CD14-positive monocyte (primary cell): Measurements from ENCODE around the gene SERPING1. TPM values are rescaled to one million over a fixed set of nuclear protein-coding genes. Genes with fewer than 3 reads are reported as not detected.

Experiments used
- DNase-seq, 3 donors: peaks; one replicate each; pipeline ENCODE4 v3.0.0-alpha.2; 2011 to 2022
- H2AFZ ChIP-seq: 2 replicates; pipeline ENCODE4 v1.6.0; 2012; ENCODE audit warnings: mild to moderate bottlenecking, low read depth, low read length, inconsistent platforms; ENCODE audit not compliant: insufficient read depth, poor library complexity, severe bottlenecking
- H3K27ac ChIP-seq, 2 donors: 1 replicate in 1 of 2; 2 replicates in 1 of 2; pipeline ENCODE4 v1.5.1; 2012 to 2013; ENCODE audit warnings: low read length in 2 of 2, control low read depth in 1 of 2, inconsistent platforms in 1 of 2, low read depth in 1 of 2, mild to moderate bottlenecking in 1 of 2
- H3K27me3 ChIP-seq, 2 donors: one replicate each; pipeline versions ENCODE4 v1.6.0 to v1.6.1; 2011 to 2013; ENCODE audit warnings: low read length in 2 of 2; ENCODE audit not compliant: control insufficient read depth in 2 of 2, insufficient read depth in 2 of 2
- H3K36me3 ChIP-seq, 2 donors: replicated peaks in 1 of 2; 1 replicate in 1 of 2; 2 replicates in 1 of 2; pipeline versions ENCODE4 v1.5.1 to v1.6.1; 2012 to 2013; ENCODE audit warnings: low read length in 2 of 2, control low read depth in 1 of 2, inconsistent platforms in 1 of 2, mild to moderate bottlenecking in 1 of 2; ENCODE audit not compliant: insufficient read depth in 2 of 2, control insufficient read depth in 1 of 2
- H3K4me1 ChIP-seq, 2 donors: 1 replicate in 1 of 2; 2 replicates in 1 of 2; pipeline versions ENCODE4 v1.5.1 to v1.6.1; 2012 to 2013; ENCODE audit warnings: low read length in 2 of 2, control low read depth in 1 of 2, inconsistent platforms in 1 of 2, mild to moderate bottlenecking in 1 of 2, moderate library complexity in 1 of 2; ENCODE audit not compliant: insufficient read depth in 2 of 2, control insufficient read depth in 1 of 2
- H3K4me2 ChIP-seq: replicated peaks from 2 replicates; pipeline ENCODE3; 2012; ENCODE audit warnings: low read length, moderate library complexity, mild to moderate bottlenecking; ENCODE audit not compliant: poor library complexity, severe bottlenecking; ENCODE audit errors: extremely low read depth
- H3K4me3 ChIP-seq, 3 experiments: fragments of 200-600 bp in 1 of 3; sonication (generic) in 1 of 3; replicated peaks in 1 of 3; 1 replicate in 2 of 3; 2 replicates in 1 of 3; pipeline ENCODE4 v1.5.1; 2011 to 2013; ENCODE audit warnings: low read length in 3 of 3, mild to moderate bottlenecking in 3 of 3, control low read depth in 2 of 3, low read depth in 2 of 3, inconsistent platforms in 1 of 3, moderate library complexity in 1 of 3
- H3K79me2 ChIP-seq: 2 replicates; pipeline ENCODE4 v1.6.0; 2012; ENCODE audit warnings: mild to moderate bottlenecking, control low read depth, inconsistent platforms, low read length, moderate library complexity; ENCODE audit not compliant: insufficient read depth
- H3K9ac ChIP-seq: 2 replicates; pipeline ENCODE4 v1.6.0; 2017; ENCODE audit warnings: low read length, mild to moderate bottlenecking; ENCODE audit not compliant: insufficient read depth, poor library complexity, severe bottlenecking
- H3K9me3 ChIP-seq, 2 donors: replicated peaks in 1 of 2; 1 replicate in 1 of 2; 2 replicates in 1 of 2; pipeline versions ENCODE4 v1.5.1 to v1.6.1; 2012 to 2013; ENCODE audit warnings: low read length in 2 of 2, control low read depth in 1 of 2; ENCODE audit not compliant: control insufficient read depth in 1 of 2, insufficient read depth in 1 of 2
- H4K20me1 ChIP-seq: 2 replicates; pipeline ENCODE4 v1.6.0; 2012; ENCODE audit warnings: mild to moderate bottlenecking, low read length, control low read depth, moderate library complexity; ENCODE audit not compliant: insufficient read depth
- H3K27ac Mint-ChIP-seq, 7 donors: one replicate each; pipeline ENCODE4 v1.8.0; 2020; ENCODE audit warnings: mild to moderate bottlenecking in 7 of 7, mixed read lengths in 7 of 7, moderate library complexity in 6 of 7, inconsistent platforms in 2 of 7
- H3K27me3 Mint-ChIP-seq, 3 donors: one replicate each; pipeline ENCODE4 v1.8.0; 2021 to 2022; ENCODE audit warnings: low read depth in 3 of 3, mild to moderate bottlenecking in 3 of 3, mixed read lengths in 3 of 3, moderate library complexity in 3 of 3, inconsistent platforms in 1 of 3
- H3K36me3 Mint-ChIP-seq, 2 donors: one replicate each; pipeline ENCODE4 v1.8.0; 2020; ENCODE audit warnings: mixed read lengths in 2 of 2, inconsistent platforms in 1 of 2, mild to moderate bottlenecking in 1 of 2
- H3K4me1 Mint-ChIP-seq: one replicate; pipeline ENCODE4 v1.8.0; 2020; ENCODE audit warnings: mild to moderate bottlenecking, mixed read lengths
- H3K4me3 Mint-ChIP-seq, 2 donors: one replicate each; pipeline ENCODE4 v1.8.0; 2020; ENCODE audit warnings: mild to moderate bottlenecking in 2 of 2, mixed read lengths in 2 of 2, moderate library complexity in 1 of 2
- H3K9me3 Mint-ChIP-seq, 7 donors: one replicate each; pipeline ENCODE4 v1.8.0; 2020 to 2022; ENCODE audit warnings: mixed read lengths in 7 of 7, mild to moderate bottlenecking in 6 of 7, moderate library complexity in 6 of 7, inconsistent platforms in 2 of 7
- WGBS: methylation state at CpG from one replicate; pipeline ENCODE4 v1.1.5; 2013; ENCODE audit warnings: missing lambda C conversion rate; ENCODE audit not compliant: insufficient coverage; 5-methylcytosine and 5-hydroxymethylcytosine counted together
- intact Hi-C, 2 donors: fragments of 100-400 bp; cut with micrococcal nuclease; formaldehyde crosslinking; loops; one replicate each; pipeline versions ENCODE4 v1.15.0 to v1.15.1; 2023
- polyA plus RNA-seq, 3 donors: library from polyadenylated mRNA; depleted of rRNA in 1 of 3; unstranded in 2 of 3; stranded (reverse) in 1 of 3; fragments of 300-500 nt in 2 of 3; fragments of >200 nt in 1 of 3; fragmentation: Illumina TruSeq in 2 of 3; gene quantifications; 1 replicate in 2 of 3; 2 replicates in 1 of 3; pipeline ENCODE4 v1.2.3, GENCODE V29; 2012 to 2021
- TF ChIP-seq, protein P1 (sequence below): fragments of 200-600 bp; IDR thresholded peaks from one replicate; pipeline ENCODE4 v1.8.0; 2022; ENCODE audit warnings: antibody characterized with exemption, mild to moderate bottlenecking

The SERPING1 gene
- polyA plus RNA-seq, 3 donors, result 7.3 to 10.8 (median 8.5) TPM

DNA sequence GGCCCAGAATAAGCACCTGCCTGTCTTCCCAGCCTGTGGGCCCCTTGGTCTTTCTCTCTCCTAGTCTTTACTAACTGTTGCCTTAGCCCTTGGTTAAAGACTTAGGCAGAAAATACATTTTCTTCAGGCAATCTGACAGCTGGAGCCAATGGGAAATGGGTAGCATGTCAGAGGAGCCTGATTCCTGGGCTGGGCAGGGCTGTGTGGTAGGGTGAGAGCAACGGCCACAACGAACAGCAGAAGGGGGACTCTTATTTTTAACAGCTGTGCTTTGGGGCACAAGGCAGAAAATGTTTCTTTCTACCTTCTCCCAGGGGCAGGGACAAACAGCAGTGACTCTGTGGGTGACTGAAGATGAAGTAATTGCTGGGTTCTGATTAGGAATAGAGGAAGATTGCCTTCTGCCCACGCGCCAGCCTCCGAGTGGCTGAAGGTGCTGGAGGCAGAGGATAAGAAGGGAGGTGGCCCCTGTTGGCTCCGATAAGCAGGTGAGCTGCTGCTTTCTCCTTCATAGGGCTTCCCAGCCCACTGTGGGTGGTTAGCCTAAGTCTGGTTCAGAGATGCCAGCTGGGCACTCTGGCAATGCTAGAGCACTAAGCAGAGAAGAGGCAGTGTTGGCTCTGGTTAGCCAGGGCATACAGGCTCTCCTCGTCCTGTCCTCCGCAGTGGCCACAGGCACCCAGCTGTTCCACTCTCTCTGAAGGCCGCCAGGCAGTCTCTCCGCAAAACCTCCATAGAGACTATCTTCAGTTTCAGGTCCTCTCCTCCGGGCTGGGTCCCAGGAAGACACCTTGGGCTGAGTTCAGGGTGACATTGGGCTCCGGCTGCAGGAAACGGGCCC is 50.7 kb downstream of the SERPING1 start:
- WGBS, result 3% methylated on average over 11 of the region's 13 CpGs

More for the DNA sequence above, 50.7 kb downstream of the SERPING1 start:
- intact Hi-C loops, result loop anchor here (2.0 to 10.0 kb wide), 3 partner anchors 81 to 293 kb away; partner anchors contain the start of gene UBE2L6 (in 1 of the 2)
- Histone ChIP-seq H3K4me1 (peaks cover 53% of the 10 kb centered on the region in 2 donors), H3K4me3 (peak overlapping the region in 1 of 3 experiments; percentile 63), H4K20me1 (no peaks in the 10 kb centered on the region), H3K79me2 (no peaks in the 10 kb centered on the region), H3K9me3 (peaks cover 3 to 17% of the 10 kb centered on the region in 2 donors), H2AFZ (no peak overlapping the region), H3K36me3 (no peaks in the 10 kb centered on the region), H3K4me2 (no peak overlapping the region), H3K27ac (peak overlapping the region in 1 of 2 donors; percentile 3), H3K27me3 (peaks cover 42 to 46% of the 10 kb centered on the region in 2 donors), H3K9ac (no peak overlapping the region)
- H3K9me3 Mint-ChIP-seq, result peaks cover 0 to 20% (median 17%) of the 10 kb centered on the region in 7 donors
- H3K27me3 Mint-ChIP-seq, result peaks cover 55 to 69% (median 61%) of the 10 kb centered on the region in 3 donors
- DNase-seq, result peak; percentile 26 to 59 (median 45)
- H3K4me1 Mint-ChIP-seq, result peaks cover 73% of the 10 kb centered on the region
- peak overlapping the region in 6 of 7 donors; percentile 32 to 89 (median 78) for H3K27ac Mint-ChIP-seq
- peak overlapping the region; percentile 75 to 91 for H3K4me3 Mint-ChIP-seq
- H3K36me3 Mint-ChIP-seq, result peaks cover 0 to 23% of the 10 kb centered on the region in 2 donors
- TF ChIP-seq, protein P1, sequence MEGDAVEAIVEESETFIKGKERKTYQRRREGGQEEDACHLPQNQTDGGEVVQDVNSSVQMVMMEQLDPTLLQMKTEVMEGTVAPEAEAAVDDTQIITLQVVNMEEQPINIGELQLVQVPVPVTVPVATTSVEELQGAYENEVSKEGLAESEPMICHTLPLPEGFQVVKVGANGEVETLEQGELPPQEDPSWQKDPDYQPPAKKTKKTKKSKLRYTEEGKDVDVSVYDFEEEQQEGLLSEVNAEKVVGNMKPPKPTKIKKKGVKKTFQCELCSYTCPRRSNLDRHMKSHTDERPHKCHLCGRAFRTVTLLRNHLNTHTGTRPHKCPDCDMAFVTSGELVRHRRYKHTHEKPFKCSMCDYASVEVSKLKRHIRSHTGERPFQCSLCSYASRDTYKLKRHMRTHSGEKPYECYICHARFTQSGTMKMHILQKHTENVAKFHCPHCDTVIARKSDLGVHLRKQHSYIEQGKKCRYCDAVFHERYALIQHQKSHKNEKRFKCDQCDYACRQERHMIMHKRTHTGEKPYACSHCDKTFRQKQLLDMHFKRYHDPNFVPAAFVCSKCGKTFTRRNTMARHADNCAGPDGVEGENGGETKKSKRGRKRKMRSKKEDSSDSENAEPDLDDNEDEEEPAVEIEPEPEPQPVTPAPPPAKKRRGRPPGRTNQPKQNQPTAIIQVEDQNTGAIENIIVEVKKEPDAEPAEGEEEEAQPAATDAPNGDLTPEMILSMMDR, result no peak
